Measurements from ENCODE around the gene CCNYL1. TPM values are rescaled to one million over a fixed set of nuclear protein-coding genes. Genes with fewer than 3 reads are reported as not detected.

Gene CCNYL1
- total and polyA plus RNA-seq, 7 donors = 6.1 to 15.7 (median 7.7) TPM

GRCh38 chr2:207768168-207768865, 56.9 kb downstream of the CCNYL1 start:
- peak overlapping the region; percentile 86 for H3K27ac ChIP-seq
- ATAC-seq (peak in 3 of 4 donors; percentile 10 to 29 (median 12)), DNase-seq (peak; percentile 54 to 67)
- intact Hi-C loops (cut with DNase I) = loop anchor here (5.0 kb wide), 2 partner anchors 204 to 259 kb away; partner anchors contain the start of gene PLEKHM3 (in 2 of the 2)
- no peaks in the 10 kb centered on the region for H3K27me3 ChIP-seq (ENCODE audit: insufficient read depth in 3 of 3, low read length in 2 of 3)
- peaks cover 0 to 13% of the 10 kb centered on the region in 2 donors for H3K36me3 ChIP-seq (ENCODE audit: insufficient read depth in 1 of 2, low read depth in 1 of 2)
- H3K4me1 ChIP-seq = peaks cover 23% of the 10 kb centered on the region
- 3 to 7% (median 4%) methylated on average over 68 to 73 of the region's 73 CpGs for WGBS, 3 donors
- no peak for TF ChIP-seq CTCF (IDR thresholded peaks at IDR 0.05)
- no peaks in the 10 kb centered on the region for H3K9me3 ChIP-seq
- peak overlapping the region; percentile 93 for H3K4me3 ChIP-seq

GRCh38 chr2:207768866-207769596, 57.6 kb downstream of the CCNYL1 start:
- DNase-seq (peak in 1 of 2 donors; percentile 39), ATAC-seq (peak; percentile 0 to 28 (median 14))
- peak overlapping the region; percentile 86 for H3K27ac ChIP-seq
- H3K4me3 ChIP-seq = peak overlapping the region; percentile 93
- H3K27me3 ChIP-seq (ENCODE audit: insufficient read depth in 3 of 3, low read length in 2 of 3) = no peaks in the 10 kb centered on the region
- peaks cover 15% of the 10 kb centered on the region for H3K4me1 ChIP-seq
- H3K36me3 ChIP-seq (ENCODE audit: insufficient read depth in 1 of 2, low read depth in 1 of 2) = peaks cover 0 to 13% of the 10 kb centered on the region in 2 donors
- no peaks in the 10 kb centered on the region for H3K9me3 ChIP-seq
- intact Hi-C loops (cut with DNase I) = loop anchor here (5.0 kb wide), 2 partner anchors 203 to 258 kb away; partner anchors contain the start of gene PLEKHM3 (in 2 of the 2)
- 0 to 1% (median 0%) methylated on average over 37 to 52 of the region's 52 CpGs for WGBS, 3 donors
- no peak for TF ChIP-seq CTCF (IDR thresholded peaks at IDR 0.05)

DNA sequence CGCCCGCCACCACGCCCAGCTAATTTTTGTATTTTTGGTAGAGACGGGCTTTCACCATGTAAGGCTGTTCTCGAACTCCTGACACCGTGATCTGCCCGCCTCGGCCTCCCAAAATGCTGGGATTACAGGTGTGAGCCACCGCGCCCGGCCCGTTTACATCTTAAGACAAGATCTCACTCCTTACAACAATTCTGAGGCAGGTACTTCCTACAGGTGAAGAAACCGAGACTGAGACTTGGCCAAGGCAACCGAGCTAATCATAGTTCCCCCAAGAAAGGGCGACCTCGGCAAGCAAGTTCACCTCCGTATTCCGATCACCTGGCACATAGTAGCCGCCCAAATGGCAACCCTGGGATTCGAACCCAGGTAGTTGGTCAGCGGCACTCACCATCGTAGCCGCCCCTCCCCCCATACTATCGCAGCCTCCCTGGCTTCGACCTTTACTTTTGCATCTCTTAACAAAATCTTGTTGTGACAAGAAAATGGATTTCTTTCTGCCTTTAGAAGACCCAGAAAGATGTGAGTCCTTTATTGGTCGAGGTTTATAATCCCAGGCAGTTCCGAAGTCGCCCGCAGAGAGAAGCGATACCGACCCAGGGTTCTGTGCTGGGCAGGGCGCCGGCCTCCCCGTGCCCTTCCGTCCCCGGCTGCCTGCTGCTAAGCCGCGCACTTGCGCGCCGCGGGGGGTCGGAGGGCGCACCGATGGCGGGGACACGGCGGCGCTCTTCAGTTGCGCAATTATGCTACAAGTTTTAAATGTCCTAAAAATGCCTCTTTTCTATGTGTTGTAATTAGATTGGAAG, 59.4 kb downstream of the CCNYL1 start:
- intact Hi-C loops (cut with DNase I) = no loop called here
- Histone ChIP-seq H3K9me3 (no peaks in the 10 kb centered on the region), H3K36me3 (ENCODE audit: insufficient read depth in 1 of 2, low read depth in 1 of 2) (peaks cover 0 to 13% of the 10 kb centered on the region in 2 donors), H3K27me3 (ENCODE audit: insufficient read depth in 3 of 3, low read length in 2 of 3) (no peaks in the 10 kb centered on the region), H3K4me1 (no peaks in the 10 kb centered on the region), H3K27ac (peak overlapping the region; percentile 11), H3K4me3 (peak overlapping the region; percentile 93)
- peak; percentile 21 to 54 for DNase-seq
- WGBS, 3 donors = 18 to 22% (median 18%) methylated on average over 50 of the region's 50 CpGs
- no peak for ATAC-seq
- TF ChIP-seq CTCF (IDR thresholded peaks at IDR 0.05) = no peak

DNA sequence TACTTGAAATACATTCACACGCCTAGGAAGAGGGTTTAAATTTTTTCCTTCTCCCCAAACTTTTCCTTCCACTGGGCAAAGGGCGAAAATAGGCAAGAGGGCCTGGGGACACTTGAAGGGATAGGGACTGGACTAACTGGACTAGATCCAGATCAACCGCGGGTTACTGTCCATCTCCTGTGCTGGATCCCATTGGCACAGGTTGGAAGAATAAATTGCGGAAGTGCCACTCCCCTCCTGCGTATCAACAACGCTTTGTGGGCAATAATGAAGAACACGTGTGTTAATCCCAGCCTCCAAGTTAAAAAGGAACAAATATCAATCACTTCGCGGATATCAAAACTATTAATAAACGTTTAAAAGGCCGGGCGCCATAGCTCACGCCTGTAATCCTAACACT, 60.0 kb downstream of the CCNYL1 start:
- intact Hi-C loops (cut with DNase I) = no loop called here
- no peak for DNase-seq
- ATAC-seq = no peak
- 71 to 77% (median 73%) methylated on average over 14 of the region's 14 CpGs for WGBS, 3 donors
- Histone ChIP-seq H3K27me3 (ENCODE audit: insufficient read depth in 3 of 3, low read length in 2 of 3) (no peaks in the 10 kb centered on the region), H3K27ac (peak overlapping the region; percentile 11), H3K9me3 (no peaks in the 10 kb centered on the region), H3K4me3 (peak overlapping the region; percentile 93), H3K36me3 (ENCODE audit: insufficient read depth in 1 of 2, low read depth in 1 of 2) (peaks cover 0 to 13% of the 10 kb centered on the region in 2 donors), H3K4me1 (no peaks in the 10 kb centered on the region)
- no peak for TF ChIP-seq CTCF (IDR thresholded peaks at IDR 0.05)

All from psoas muscle (tissue), 8 donors.